Astrocyte (in vitro differentiated cells and primary cell): ENCODE data around the gene CDX2. TPM values are rescaled to one million over a fixed set of nuclear protein-coding genes. Genes with fewer than 3 reads are reported as not detected.
"Not testable (repeated sequence)": the region's sequence is repeated elsewhere in the genome, so short reads cannot be mapped to it uniquely, and the experiment has no call there.

Experiments
- DNase-seq: peaks from one replicate; pipeline ENCODE4 v3.0.0-alpha.2; 2010; ENCODE audit warnings: low read depth
- FAIRE-seq: peaks from 2 replicates; lab custom pipeline; 2011; peaks lifted over from hg19 to GRCh38; lab: Jason Lieb, UNC
- H2AFZ ChIP-seq: 2 replicates; pipeline ENCODE4 v1.6.0; 2012; ENCODE audit warnings: low read depth, low read length, inconsistent platforms
- H3K27ac ChIP-seq: 2 replicates; pipeline ENCODE4 v1.5.1; 2011; ENCODE audit warnings: low read depth, low read length, inconsistent platforms
- H3K27me3 ChIP-seq: 2 replicates; pipeline ENCODE4 v1.6.0; 2011; ENCODE audit warnings: low read length, inconsistent platforms; ENCODE audit not compliant: insufficient read depth
- H3K36me3 ChIP-seq: 2 replicates; pipeline ENCODE4 v1.5.1; 2011; ENCODE audit warnings: low read length, inconsistent platforms; ENCODE audit not compliant: insufficient read depth
- H3K4me1 ChIP-seq: 2 replicates; pipeline ENCODE4 v1.5.1; 2011; ENCODE audit warnings: low read length, inconsistent platforms; ENCODE audit not compliant: insufficient read depth
- H3K4me2 ChIP-seq: 2 replicates; pipeline ENCODE4 v1.6.0; 2012; ENCODE audit warnings: low read length, inconsistent platforms
- H3K4me3 ChIP-seq: 2 replicates; pipeline ENCODE4 v1.5.1; 2011; ENCODE audit warnings: low read depth, mild to moderate bottlenecking, low read length, inconsistent platforms; ENCODE audit not compliant: insufficient read depth
- H3K79me2 ChIP-seq: 2 replicates; pipeline ENCODE4 v1.6.0; 2012; ENCODE audit warnings: mild to moderate bottlenecking, low read length, inconsistent platforms; ENCODE audit not compliant: insufficient read depth
- H3K9ac ChIP-seq: 2 replicates; pipeline ENCODE4 v1.6.0; 2012; ENCODE audit warnings: mild to moderate bottlenecking, low read length, inconsistent platforms
- H3K9me3 ChIP-seq: 2 replicates; pipeline ENCODE4 v1.5.1; 2012; ENCODE audit warnings: low read depth, mild to moderate bottlenecking, low read length, inconsistent platforms; ENCODE audit not compliant: insufficient read depth
- H4K20me1 ChIP-seq: 2 replicates; pipeline ENCODE4 v1.6.0; 2012; ENCODE audit warnings: low read length, inconsistent platforms; ENCODE audit not compliant: insufficient read depth
- H3K27ac Mint-ChIP-seq: one replicate; pipeline ENCODE4 v1.8.0; 2021; ENCODE audit warnings: mild to moderate bottlenecking, mixed read lengths; ENCODE audit not compliant: unreplicated experiment
- H3K27me3 Mint-ChIP-seq: one replicate; pipeline ENCODE4 v1.8.0; 2021; ENCODE audit warnings: low read depth, mixed read lengths; ENCODE audit not compliant: unreplicated experiment
- H3K36me3 Mint-ChIP-seq: one replicate; pipeline ENCODE4 v1.8.0; 2021; ENCODE audit warnings: low read depth, mixed read lengths; ENCODE audit not compliant: unreplicated experiment
- H3K4me1 Mint-ChIP-seq: one replicate; pipeline ENCODE4 v1.8.0; 2021; ENCODE audit warnings: low read depth, mixed read lengths; ENCODE audit not compliant: unreplicated experiment
- H3K4me3 Mint-ChIP-seq: one replicate; pipeline ENCODE4 v1.8.0; 2021; ENCODE audit warnings: mild to moderate bottlenecking, moderate library complexity, mixed read lengths; ENCODE audit not compliant: unreplicated experiment
- H3K9me3 Mint-ChIP-seq: one replicate; pipeline ENCODE4 v1.8.0; 2021; ENCODE audit warnings: mild to moderate bottlenecking, mixed read lengths; ENCODE audit not compliant: unreplicated experiment
- CTCF ChIP-seq: IDR thresholded peaks from 2 replicates; pipeline ENCODE4 v1.5.1; 2011; ENCODE audit warnings: low read depth, mild to moderate bottlenecking, inconsistent platforms, low read length, moderate library complexity; ENCODE audit not compliant: insufficient read depth
- EZH2 ChIP-seq: IDR thresholded peaks from 2 replicates; pipeline ENCODE4 v1.6.1; 2012; ENCODE audit warnings: mild to moderate bottlenecking, low read length, inconsistent platforms; ENCODE audit not compliant: insufficient read depth
- total RNA-seq: library from RNA; stranded (reverse); gene quantifications from 2 replicates; pipeline ENCODE4 v1.2.1, GENCODE V29; 2021

Gene CDX2
- total RNA-seq, 1 donor from 2014 or later, result not detected

- Histone ChIP-seq H3K9me3 (no peaks in the 10 kb centered on the region), H3K79me2 (no peaks in the 10 kb centered on the region), H3K4me3 (no peak overlapping the region), H3K36me3 (no peaks in the 10 kb centered on the region), H3K4me2 (no peak overlapping the region), H2AFZ (no peak overlapping the region), H3K9ac (no peak overlapping the region), H3K27ac (no peak overlapping the region), H3K27me3 (peaks cover 93% of the 10 kb centered on the region), H3K4me1 (peaks cover 3% of the 10 kb centered on the region), H4K20me1 (no peaks in the 10 kb centered on the region)
- DNase-seq (no peak), FAIRE-seq (no peak)
- no peak for TF ChIP-seq EZH2
- no peak for TF ChIP-seq CTCF
- H3K27ac Mint-ChIP-seq, result no peak overlapping the region
- H3K36me3 Mint-ChIP-seq, result no peaks in the 10 kb centered on the region
- peaks cover 13% of the 10 kb centered on the region for H3K9me3 Mint-ChIP-seq
- no peak overlapping the region for H3K4me3 Mint-ChIP-seq
- H3K4me1 Mint-ChIP-seq, result peaks cover 1% of the 10 kb centered on the region
- peaks cover 79% of the 10 kb centered on the region for H3K27me3 Mint-ChIP-seq
Observed at GRCh38 chr13:27965343-27965739, 3.8 kb downstream of the CDX2 start.

GRCh38 chr13:27964741-27965323 lies 4.3 kb downstream of the CDX2 start:
- H3K4me2 ChIP-seq, result no peak overlapping the region
- no peaks in the 10 kb centered on the region for H3K79me2 ChIP-seq
- peaks cover under 1% of the 10 kb centered on the region for H3K4me1 Mint-ChIP-seq
- H3K27me3 ChIP-seq, result peaks cover 94% of the 10 kb centered on the region
- peaks cover 81% of the 10 kb centered on the region for H3K27me3 Mint-ChIP-seq
- H3K36me3 ChIP-seq, result no peaks in the 10 kb centered on the region
- H2AFZ ChIP-seq, result no peak overlapping the region
- DNase-seq (no peak), FAIRE-seq (no peak)
- no peak overlapping the region for H3K9ac ChIP-seq
- H3K27ac ChIP-seq, result no peak overlapping the region
- H3K4me3 Mint-ChIP-seq, result no peak overlapping the region
- H3K36me3 Mint-ChIP-seq, result no peaks in the 10 kb centered on the region
- peak overlapping the region; percentile 58 for H3K27ac Mint-ChIP-seq
- TF ChIP-seq EZH2 (no peak), CTCF (no peak)
- peaks cover 3% of the 10 kb centered on the region for H3K4me1 ChIP-seq
- peaks cover 12% of the 10 kb centered on the region for H3K9me3 Mint-ChIP-seq
- no peaks in the 10 kb centered on the region for H3K9me3 ChIP-seq
- no peak overlapping the region for H3K4me3 ChIP-seq
- no peaks in the 10 kb centered on the region for H4K20me1 ChIP-seq

- H3K36me3 Mint-ChIP-seq, H3K4me3 ChIP-seq, H3K9me3 Mint-ChIP-seq, H3K4me1 Mint-ChIP-seq, H3K27ac Mint-ChIP-seq, H3K4me1 ChIP-seq, H3K9ac ChIP-seq, H3K4me3 Mint-ChIP-seq, DNase-seq, H3K9me3 ChIP-seq, H3K79me2 ChIP-seq, FAIRE-seq, H3K4me2 ChIP-seq, H3K36me3 ChIP-seq, H3K27ac ChIP-seq, H4K20me1 ChIP-seq, H2AFZ ChIP-seq: not testable (repeated sequence)
- H3K27me3 Mint-ChIP-seq, result peaks cover 80% of the 10 kb centered on the region
- H3K27me3 ChIP-seq, result peaks cover 94% of the 10 kb centered on the region
Observed at GRCh38 chr13:27964206-27964605, 4.9 kb downstream of the CDX2 start.
